ENCODE results near the gene CDH15.

CDH15 gene

GRCh38 chr16:89133457-89134127 lies 38.0 kb upstream of the CDH15 start:
- Histone ChIP-seq H3F3A (ENCODE audit: control insufficient read depth, insufficient read depth) (no peaks in the 10 kb centered on the region), H3K4me2 (ENCODE audit: low read length) (no peak overlapping the region), H3K27me3 (ENCODE audit: control insufficient read depth, low read length) (no peaks in the 10 kb centered on the region), H3K36me3 (ENCODE audit: control insufficient read depth, low read length) (peaks cover 92% of the 10 kb centered on the region), H3K79me2 (ENCODE audit: control insufficient read depth, low read length) (peaks cover 53% of the 10 kb centered on the region), H4K20me1 (ENCODE audit: control insufficient read depth, insufficient read depth, low read depth, low read length) (no peaks in the 10 kb centered on the region), H3K4me3 (ENCODE audit: low read length) (no peak overlapping the region), H3K9me3 (ENCODE audit: control insufficient read depth, insufficient read depth, low read length) (no peaks in the 10 kb centered on the region), H3K4me1 (ENCODE audit: control insufficient read depth, low read length) (no peaks in the 10 kb centered on the region), H3K27ac (ENCODE audit: low read depth, low read length) (no peak overlapping the region), H3K9me2 (replicated peaks; ENCODE audit: control insufficient read depth, low read length) (no peaks in the 10 kb centered on the region)
- TF ChIP-seq CTCF (IDR thresholded peaks at IDR 0.05; ENCODE audit: low read depth, low read length, poor library complexity, severe bottlenecking), result no peak
- TF ChIP-seq EZH2phosphoT487 (IDR thresholded peaks at IDR 0.05; ENCODE audit: borderline replicate concordance, low read length), result no peak

GRCh38 chr16:89134269-89134668 lies 37.3 kb upstream of the CDH15 start:
- Histone ChIP-seq H3K9me3 (ENCODE audit: control insufficient read depth, insufficient read depth, low read length) (no peaks in the 10 kb centered on the region), H3K9me2 (replicated peaks; ENCODE audit: control insufficient read depth, low read length) (no peaks in the 10 kb centered on the region), H3K4me3 (ENCODE audit: low read length) (no peak overlapping the region), H3K27me3 (ENCODE audit: control insufficient read depth, low read length) (no peaks in the 10 kb centered on the region), H3K4me2 (ENCODE audit: low read length) (no peak overlapping the region), H3K36me3 (ENCODE audit: control insufficient read depth, low read length) (peaks cover 92% of the 10 kb centered on the region), H4K20me1 (ENCODE audit: control insufficient read depth, insufficient read depth, low read depth, low read length) (no peaks in the 10 kb centered on the region), H3K27ac (ENCODE audit: low read depth, low read length) (no peak overlapping the region), H3K4me1 (ENCODE audit: control insufficient read depth, low read length) (no peaks in the 10 kb centered on the region), H3K79me2 (ENCODE audit: control insufficient read depth, low read length) (peaks cover 46% of the 10 kb centered on the region), H3F3A (ENCODE audit: control insufficient read depth, insufficient read depth) (no peaks in the 10 kb centered on the region)
- TF ChIP-seq CTCF (IDR thresholded peaks at IDR 0.05; ENCODE audit: low read depth, low read length, poor library complexity, severe bottlenecking) (no peak), EZH2phosphoT487 (IDR thresholded peaks at IDR 0.05; ENCODE audit: borderline replicate concordance, low read length) (no peak)

- Histone ChIP-seq H3K9me2 (replicated peaks; ENCODE audit: control insufficient read depth, low read length) (no peaks in the 10 kb centered on the region), H3K79me2 (ENCODE audit: control insufficient read depth, low read length) (peaks cover 37% of the 10 kb centered on the region), H3K9me3 (ENCODE audit: control insufficient read depth, insufficient read depth, low read length) (no peaks in the 10 kb centered on the region), H3K4me3 (ENCODE audit: low read length) (no peak overlapping the region), H3K27me3 (ENCODE audit: control insufficient read depth, low read length) (no peaks in the 10 kb centered on the region), H3K4me2 (ENCODE audit: low read length) (no peak overlapping the region), H4K20me1 (ENCODE audit: control insufficient read depth, insufficient read depth, low read depth, low read length) (no peaks in the 10 kb centered on the region), H3K27ac (ENCODE audit: low read depth, low read length) (no peak overlapping the region), H3F3A (ENCODE audit: control insufficient read depth, insufficient read depth) (no peaks in the 10 kb centered on the region), H3K36me3 (ENCODE audit: control insufficient read depth, low read length) (peaks cover 89% of the 10 kb centered on the region), H3K4me1 (ENCODE audit: control insufficient read depth, low read length) (no peaks in the 10 kb centered on the region)
- no peak for TF ChIP-seq EZH2phosphoT487 (IDR thresholded peaks at IDR 0.05; ENCODE audit: borderline replicate concordance, low read length)
- no peak for TF ChIP-seq CTCF (IDR thresholded peaks at IDR 0.05; ENCODE audit: low read depth, low read length, poor library complexity, severe bottlenecking)
Observed at GRCh38 chr16:89135166-89135565, 36.4 kb upstream of the CDH15 start.
